Nephron progenitor cell (in vitro differentiated cells): Measurements from ENCODE around the gene HSD3B7.

ENCODE experiments used
- DNase-seq: peaks from one replicate; pipeline ENCODE4 v3.0.0; 2021
- H3K27ac Mint-ChIP-seq: 2 replicates; pipeline ENCODE4 v1.8.0; 2021; ENCODE audit warnings: mild to moderate bottlenecking, moderate library complexity, mixed read lengths
- H3K27me3 Mint-ChIP-seq: 2 replicates; pipeline ENCODE4 v1.8.0; 2021; ENCODE audit warnings: mild to moderate bottlenecking, low read depth, mixed read lengths; ENCODE audit not compliant: poor library complexity
- H3K36me3 Mint-ChIP-seq: 2 replicates; pipeline ENCODE4 v1.8.0; 2021; ENCODE audit warnings: low read depth, mixed read lengths
- H3K4me1 Mint-ChIP-seq: 2 replicates; pipeline ENCODE4 v1.8.0; 2021; ENCODE audit warnings: mixed read lengths
- H3K4me3 Mint-ChIP-seq: 2 replicates; pipeline ENCODE4 v1.8.0; 2021; ENCODE audit warnings: mild to moderate bottlenecking, moderate library complexity, mixed read lengths
- H3K9me3 Mint-ChIP-seq: 2 replicates; pipeline ENCODE4 v1.8.0; 2021; ENCODE audit warnings: mild to moderate bottlenecking, moderate library complexity, mixed read lengths
- CTCF ChIP-seq: fragments of 200-600 bp; sonication (generic); IDR thresholded peaks from 2 replicates; pipeline ENCODE4 v1.5.0; 2021; ENCODE audit warnings: antibody characterized with exemption

The HSD3B7 gene

GRCh38 chr16:31000671-31001382 is 15.8 kb downstream of the HSD3B7 start:
- Mint-ChIP-seq H3K4me3 (no peak overlapping the region), H3K36me3 (no peaks in the 10 kb centered on the region), H3K27me3 (peaks cover 36% of the 10 kb centered on the region), H3K9me3 (no peaks in the 10 kb centered on the region), H3K4me1 (peaks cover 47% of the 10 kb centered on the region), H3K27ac (no peak overlapping the region)
- no peak for DNase-seq
- TF ChIP-seq CTCF, result no peak

GRCh38 chr16:31001507-31002249 is 16.7 kb downstream of the HSD3B7 start:
- no peaks in the 10 kb centered on the region for H3K36me3 Mint-ChIP-seq
- H3K27ac Mint-ChIP-seq, result no peak overlapping the region
- H3K9me3 Mint-ChIP-seq, result no peaks in the 10 kb centered on the region
- no peak overlapping the region for H3K4me3 Mint-ChIP-seq
- H3K27me3 Mint-ChIP-seq, result peaks cover 29% of the 10 kb centered on the region
- DNase-seq, result no peak
- H3K4me1 Mint-ChIP-seq, result peaks cover 50% of the 10 kb centered on the region
- TF ChIP-seq CTCF, result no peak

GRCh38 chr16:31002250-31002700 is 17.3 kb downstream of the HSD3B7 start:
- no peaks in the 10 kb centered on the region for H3K36me3 Mint-ChIP-seq
- DNase-seq, result no peak
- TF ChIP-seq CTCF, result no peak
- H3K4me3 Mint-ChIP-seq, result no peak overlapping the region
- H3K4me1 Mint-ChIP-seq, result peaks cover 48% of the 10 kb centered on the region
- H3K27ac Mint-ChIP-seq, result no peak overlapping the region
- H3K9me3 Mint-ChIP-seq, result no peaks in the 10 kb centered on the region
- H3K27me3 Mint-ChIP-seq, result peaks cover 23% of the 10 kb centered on the region

- Mint-ChIP-seq H3K27me3 (peaks cover 17% of the 10 kb centered on the region), H3K27ac (no peak overlapping the region), H3K4me1 (peaks cover 45% of the 10 kb centered on the region), H3K36me3 (no peaks in the 10 kb centered on the region), H3K4me3 (no peak overlapping the region), H3K9me3 (no peaks in the 10 kb centered on the region)
- no peak for DNase-seq
- TF ChIP-seq CTCF, result no peak
Measured at GRCh38 chr16:31002862-31003341, 17.9 kb downstream of the HSD3B7 start.

- Mint-ChIP-seq H3K4me1 (peaks cover 38% of the 10 kb centered on the region), H3K27ac (peak overlapping the region; percentile 24), H3K4me3 (no peak overlapping the region), H3K36me3 (no peaks in the 10 kb centered on the region), H3K27me3 (peaks cover 9% of the 10 kb centered on the region), H3K9me3 (no peaks in the 10 kb centered on the region)
- TF ChIP-seq CTCF, result no peak
- DNase-seq, result no peak
Measured at GRCh38 chr16:31003744-31004143, 18.7 kb downstream of the HSD3B7 start.
